LNCaP clone FGC (cell line): ENCODE data around the gene CHD3.
A peak's percentile ranks its signal among the peaks of the same experiment; 100 is the strongest.

Experiments
- DNase-seq: peaks from one replicate; pipeline ENCODE4 v3.0.0-alpha.2; 2011; ENCODE audit warnings: low read depth
- H3K4me3 ChIP-seq: 2 replicates; pipeline ENCODE4 v1.5.1; 2011; ENCODE audit warnings: mild to moderate bottlenecking, low read depth, low read length, control low read depth
- TF ChIP-seq, protein P1 (sequence below): IDR thresholded peaks from 2 replicates; pipeline ENCODE4 v1.5.1; 2012; ENCODE audit warnings: mild to moderate bottlenecking; ENCODE audit not compliant: control insufficient read depth, insufficient read depth; ENCODE audit errors: extremely low read depth

Gene CHD3

DNA sequence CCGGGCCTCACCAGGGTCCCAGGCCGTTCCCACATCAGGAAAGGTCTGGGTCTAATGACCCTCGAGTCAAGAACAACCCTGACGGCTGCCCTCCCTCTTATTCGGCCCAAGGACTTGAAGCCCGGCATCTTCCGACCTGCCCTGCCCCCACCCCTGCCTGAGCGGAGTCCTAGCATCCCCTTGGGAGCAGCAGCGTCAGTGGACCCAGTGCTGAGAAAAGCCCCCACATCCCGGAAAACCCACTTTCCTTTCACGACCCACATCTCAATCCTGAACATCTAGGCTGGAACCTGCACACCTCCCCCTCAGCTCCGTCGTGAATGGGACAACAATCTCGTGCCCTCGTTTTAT is 33.0 kb upstream of the CHD3 start:
- H3K4me3 ChIP-seq = peak overlapping the region; percentile 63
- TF ChIP-seq, protein P1, sequence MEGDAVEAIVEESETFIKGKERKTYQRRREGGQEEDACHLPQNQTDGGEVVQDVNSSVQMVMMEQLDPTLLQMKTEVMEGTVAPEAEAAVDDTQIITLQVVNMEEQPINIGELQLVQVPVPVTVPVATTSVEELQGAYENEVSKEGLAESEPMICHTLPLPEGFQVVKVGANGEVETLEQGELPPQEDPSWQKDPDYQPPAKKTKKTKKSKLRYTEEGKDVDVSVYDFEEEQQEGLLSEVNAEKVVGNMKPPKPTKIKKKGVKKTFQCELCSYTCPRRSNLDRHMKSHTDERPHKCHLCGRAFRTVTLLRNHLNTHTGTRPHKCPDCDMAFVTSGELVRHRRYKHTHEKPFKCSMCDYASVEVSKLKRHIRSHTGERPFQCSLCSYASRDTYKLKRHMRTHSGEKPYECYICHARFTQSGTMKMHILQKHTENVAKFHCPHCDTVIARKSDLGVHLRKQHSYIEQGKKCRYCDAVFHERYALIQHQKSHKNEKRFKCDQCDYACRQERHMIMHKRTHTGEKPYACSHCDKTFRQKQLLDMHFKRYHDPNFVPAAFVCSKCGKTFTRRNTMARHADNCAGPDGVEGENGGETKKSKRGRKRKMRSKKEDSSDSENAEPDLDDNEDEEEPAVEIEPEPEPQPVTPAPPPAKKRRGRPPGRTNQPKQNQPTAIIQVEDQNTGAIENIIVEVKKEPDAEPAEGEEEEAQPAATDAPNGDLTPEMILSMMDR = no peak

DNA sequence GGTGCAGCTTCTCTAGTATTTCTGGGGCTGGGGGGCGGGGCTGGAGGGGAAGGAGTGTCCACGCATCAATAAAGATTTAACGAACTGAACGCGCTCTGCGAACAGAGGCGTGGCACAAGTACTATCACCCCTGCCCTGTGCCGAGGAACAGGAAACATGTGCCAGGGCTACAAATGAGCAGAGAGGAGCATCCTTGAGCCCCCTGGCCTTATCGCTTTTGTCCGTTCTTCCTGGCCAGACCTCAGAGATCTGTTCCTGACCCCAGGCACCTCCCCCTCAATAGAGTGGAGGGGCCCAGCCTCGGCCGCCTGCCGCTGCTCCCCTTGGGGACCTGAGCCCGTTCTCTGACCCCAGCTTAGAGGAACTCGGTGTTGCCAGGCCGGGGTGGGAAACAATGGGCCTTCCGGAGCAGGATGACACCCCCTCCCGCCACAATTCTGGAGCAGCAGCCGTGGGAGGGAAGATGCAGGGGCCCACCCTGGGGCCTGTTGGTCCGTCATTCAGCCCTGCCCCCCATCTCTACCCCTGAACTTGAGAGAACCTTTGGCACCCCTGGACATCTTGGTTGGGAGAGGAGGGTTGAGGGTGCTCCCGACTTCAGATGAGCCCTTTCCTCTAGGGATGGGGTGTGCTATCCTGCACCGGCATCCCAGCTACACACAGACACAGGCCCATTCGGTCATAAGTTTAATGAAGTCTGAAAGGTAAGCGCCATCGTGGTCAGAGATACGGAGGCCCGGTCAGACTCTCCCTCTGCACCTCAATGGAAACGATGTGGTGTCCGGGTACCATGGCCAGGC is 32.4 kb upstream of the CHD3 start:
- DNase-seq = no peak
- TF ChIP-seq, protein P1 = no peak
- H3K4me3 ChIP-seq = peak overlapping the region; percentile 63

More for the DNA sequence above, 33.0 kb upstream of the CHD3 start:
- no peak for DNase-seq

DNA sequence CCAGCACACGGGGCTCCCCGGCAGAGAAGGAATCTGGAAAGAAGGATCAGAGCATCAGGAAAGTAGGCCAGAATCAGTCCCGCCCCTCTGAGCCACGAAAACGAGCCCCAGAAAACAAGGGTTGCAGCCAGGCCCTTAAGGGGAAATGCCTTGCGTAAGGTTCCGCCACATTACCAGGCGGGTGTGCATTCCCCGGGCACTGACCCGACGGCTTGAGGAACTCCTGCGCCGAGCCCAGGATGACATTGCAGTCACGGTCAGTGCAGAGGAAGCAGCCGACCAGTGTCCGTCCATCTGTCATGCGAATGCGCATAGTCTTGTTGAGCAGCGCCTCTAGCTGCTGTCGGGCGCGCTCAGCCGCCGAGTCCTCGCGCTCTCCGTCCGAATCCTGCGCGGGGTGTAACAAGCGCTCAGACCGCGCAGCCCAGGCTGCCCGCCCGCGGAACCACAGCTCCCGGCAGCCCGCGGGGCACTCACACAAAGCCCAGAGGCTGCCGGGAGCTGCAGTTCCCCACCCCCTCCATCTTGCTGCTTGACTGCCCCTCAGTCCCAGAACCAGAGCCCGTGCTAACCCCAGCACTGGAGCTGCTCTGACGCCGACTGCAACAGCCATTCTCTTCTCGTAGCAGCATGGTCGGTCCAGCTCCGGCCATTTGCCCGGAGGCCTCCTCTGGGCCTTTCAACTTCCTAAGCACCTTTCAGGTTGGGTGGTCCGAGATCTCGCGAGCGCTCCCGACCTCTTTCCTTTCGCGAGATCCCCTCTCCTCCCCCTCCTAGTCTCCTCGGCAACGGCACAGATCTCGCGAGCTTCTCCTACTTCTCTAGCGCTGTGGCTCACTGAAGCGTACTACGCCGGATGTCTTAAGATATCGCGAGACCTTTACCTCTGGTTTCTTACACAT is 31.5 kb upstream of the CHD3 start, which contains the start of gene NAA38:
NAA38 (minus strand) TSS at position 749 of the 902 bp plus-strand sequence; CDS start at position 653, 96 bp downstream.
- peak within 1 kb of the TSS; percentile 63 for H3K4me3 ChIP-seq
- TF ChIP-seq, protein P1 = peak; percentile 56
- peak; percentile 99 for DNase-seq

DNA sequence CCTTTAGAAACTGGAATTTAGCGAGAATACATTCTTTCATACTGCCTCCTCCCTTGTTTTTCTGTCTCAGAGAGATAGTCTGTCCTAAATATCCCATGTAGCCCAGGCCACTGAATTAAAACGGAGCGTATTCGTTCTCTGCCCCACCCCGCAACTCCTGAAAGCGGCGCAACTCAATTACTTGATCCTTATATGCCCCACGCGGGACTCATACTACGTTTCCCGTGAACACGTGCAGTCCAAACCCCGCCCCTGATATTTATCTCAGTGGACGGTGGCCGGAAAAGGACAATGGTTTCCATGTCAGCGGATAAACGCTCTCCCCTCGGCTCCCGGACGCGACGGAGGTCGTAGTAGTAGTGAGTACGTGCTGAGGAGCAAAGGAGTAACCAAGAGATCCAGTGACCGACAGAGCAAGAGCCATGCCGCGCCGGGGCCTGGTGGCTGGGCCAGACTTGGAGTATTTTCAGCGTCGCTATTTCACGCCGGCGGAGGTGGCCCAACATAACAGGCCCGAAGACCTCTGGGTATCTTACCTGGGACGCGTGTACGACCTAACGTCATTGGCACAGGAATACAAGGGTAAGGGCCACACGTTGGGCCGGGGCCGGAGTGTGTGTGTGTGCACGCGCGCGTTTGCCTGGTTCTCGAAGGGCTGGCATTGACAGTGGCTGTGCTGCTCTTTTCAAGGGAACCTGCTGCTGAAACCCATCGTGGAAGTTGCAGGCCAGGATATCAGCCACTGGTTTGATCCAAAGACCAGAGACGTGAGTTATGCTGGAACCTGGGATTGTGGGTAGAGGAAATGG is 30.7 kb upstream of the CHD3 start, which contains the start of gene CYB5D1:
CYB5D1 (plus strand) TSS at position 291 of the 809 bp plus-strand sequence; CDS start at position 423, 132 bp downstream.
- TF ChIP-seq, protein P1 = no peak
- H3K4me3 ChIP-seq = peak within 1 kb of the TSS; percentile 63
- DNase-seq = peak; percentile 87

DNA sequence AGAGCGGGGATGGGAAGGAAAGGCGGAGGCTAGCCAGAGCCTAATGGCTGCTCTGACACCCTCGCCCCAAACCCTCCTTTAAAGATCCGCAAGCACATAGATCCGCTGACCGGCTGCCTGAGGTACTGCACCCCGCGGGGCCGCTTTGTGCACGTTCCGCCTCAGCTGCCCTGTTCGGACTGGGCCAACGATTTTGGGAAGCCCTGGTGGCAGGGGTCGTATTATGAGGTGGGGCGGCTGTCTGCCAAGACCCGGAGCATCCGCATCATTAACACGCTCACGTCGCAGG is 30.1 kb upstream of the CHD3 start:
- H3K4me3 ChIP-seq = peak overlapping the region; percentile 63
- no peak for DNase-seq
- TF ChIP-seq, protein P1 = peak; percentile 28; the same call in 1 of the 2 replicates

DNA sequence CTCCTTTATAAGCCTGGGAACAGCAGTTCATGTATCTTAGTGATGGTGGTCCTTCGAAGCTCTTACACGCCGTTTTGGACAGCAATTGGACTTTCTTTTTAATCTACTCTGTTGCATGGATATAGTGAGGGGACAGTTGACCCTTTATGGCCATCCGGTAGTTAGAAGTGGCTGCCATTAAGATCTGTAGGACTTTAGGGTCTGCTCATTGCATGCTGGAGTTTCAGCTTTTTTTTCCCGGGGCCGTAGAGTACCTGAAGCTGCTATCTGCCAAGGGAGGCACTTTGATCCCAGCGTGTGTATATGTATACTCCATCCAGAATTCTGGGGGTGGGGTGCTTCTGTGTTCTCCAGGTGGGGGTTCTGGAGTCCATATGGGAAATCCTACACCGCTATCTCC is 29.6 kb upstream of the CHD3 start:
- TF ChIP-seq, protein P1 = no peak
- peak overlapping the region; percentile 63 for H3K4me3 ChIP-seq
- no peak for DNase-seq
